ENCODE results near the gene PLAAT5. TPM values are rescaled to one million over a fixed set of nuclear protein-coding genes. Genes with fewer than 3 reads are reported as not detected.
"Not testable (repeated sequence)": the region's sequence is repeated elsewhere in the genome, so short reads cannot be mapped to it uniquely, and the experiment has no call there.

PLAAT5 gene
- total RNA-seq, 2 experiments from 2014 or later, result 0.18 TPM; not detected in 1

GRCh38 chr11:63476618-63477017, 14.3 kb downstream of the PLAAT5 start:
- H3K4me3 Mint-ChIP-seq, result no peak overlapping the region
- H3K27me3 Mint-ChIP-seq, result no peaks in the 10 kb centered on the region
- H3K27ac Mint-ChIP-seq, result no peak overlapping the region
- no peaks in the 10 kb centered on the region for H3K4me1 Mint-ChIP-seq
- no peaks in the 10 kb centered on the region for H3K36me3 Mint-ChIP-seq
- no peak for DNase-seq
- peaks cover 12% of the 10 kb centered on the region for H3K9me3 Mint-ChIP-seq

- Mint-ChIP-seq H3K9me3 (peaks cover 22% of the 10 kb centered on the region), H3K4me1 (no peaks in the 10 kb centered on the region), H3K4me3 (no peak overlapping the region), H3K27ac (no peak overlapping the region), H3K36me3 (peaks cover 2% of the 10 kb centered on the region), H3K27me3 (no peaks in the 10 kb centered on the region)
- DNase-seq, result no peak
Observed at GRCh38 chr11:63472372-63472771, 18.6 kb downstream of the PLAAT5 start.

GRCh38 chr11:63470311-63470710, 20.7 kb downstream of the PLAAT5 start:
- no peak overlapping the region for H3K4me3 Mint-ChIP-seq
- H3K36me3 Mint-ChIP-seq, result peaks cover 2% of the 10 kb centered on the region
- H3K27me3 Mint-ChIP-seq, result peaks cover 3% of the 10 kb centered on the region
- peaks cover 14% of the 10 kb centered on the region for H3K9me3 Mint-ChIP-seq
- no peak for DNase-seq
- H3K27ac Mint-ChIP-seq, result no peak overlapping the region
- no peaks in the 10 kb centered on the region for H3K4me1 Mint-ChIP-seq

- Mint-ChIP-seq H3K9me3 (no peaks in the 10 kb centered on the region), H3K36me3 (no peaks in the 10 kb centered on the region), H3K4me1 (no peaks in the 10 kb centered on the region), H3K27ac (no peak overlapping the region), H3K4me3 (no peak overlapping the region), H3K27me3 (peaks cover 6% of the 10 kb centered on the region)
- no peak for DNase-seq
Observed at GRCh38 chr11:63462137-63462536, 28.8 kb downstream of the PLAAT5 start.

- Mint-ChIP-seq H3K27ac (no peak overlapping the region), H3K9me3 (no peaks in the 10 kb centered on the region), H3K4me1 (no peaks in the 10 kb centered on the region), H3K4me3 (no peak overlapping the region), H3K36me3 (no peaks in the 10 kb centered on the region), H3K27me3 (peaks cover 3% of the 10 kb centered on the region)
- DNase-seq, result no peak
Observed at GRCh38 chr11:63459586-63459985, 31.4 kb downstream of the PLAAT5 start.

GRCh38 chr11:63448646-63449045, 42.3 kb downstream of the PLAAT5 start:
- Mint-ChIP-seq H3K27me3 (peaks cover 3% of the 10 kb centered on the region), H3K9me3 (no peaks in the 10 kb centered on the region), H3K4me3 (no peak overlapping the region), H3K36me3 (no peaks in the 10 kb centered on the region), H3K4me1 (peaks cover 7% of the 10 kb centered on the region), H3K27ac (no peak overlapping the region)
- no peak for DNase-seq

- Mint-ChIP-seq H3K9me3 (peaks cover 4% of the 10 kb centered on the region), H3K27me3 (peaks cover 3% of the 10 kb centered on the region), H3K4me3 (no peak overlapping the region), H3K4me1 (peaks cover 7% of the 10 kb centered on the region), H3K27ac (no peak overlapping the region), H3K36me3 (no peaks in the 10 kb centered on the region)
- DNase-seq, result peak; percentile 1
Observed at GRCh38 chr11:63445720-63446119, 45.2 kb downstream of the PLAAT5 start.

GRCh38 chr11:63445118-63445517, 45.8 kb downstream of the PLAAT5 start:
- Mint-ChIP-seq H3K4me3 (no peak overlapping the region), H3K36me3 (no peaks in the 10 kb centered on the region), H3K27me3 (peaks cover 3% of the 10 kb centered on the region), H3K4me1 (peaks cover 7% of the 10 kb centered on the region), H3K27ac (no peak overlapping the region), H3K9me3 (peaks cover 4% of the 10 kb centered on the region)
- no peak for DNase-seq

- Mint-ChIP-seq H3K9me3 (peaks cover 4% of the 10 kb centered on the region), H3K4me1 (peaks cover 7% of the 10 kb centered on the region), H3K36me3 (no peaks in the 10 kb centered on the region), H3K4me3 (no peak overlapping the region), H3K27me3 (no peaks in the 10 kb centered on the region), H3K27ac (no peak overlapping the region)
- no peak for DNase-seq
Observed at GRCh38 chr11:63444160-63444559, 46.8 kb downstream of the PLAAT5 start.

- Mint-ChIP-seq H3K9me3 (peaks cover 4% of the 10 kb centered on the region), H3K4me3 (no peak overlapping the region), H3K36me3 (no peaks in the 10 kb centered on the region), H3K4me1 (peaks cover 7% of the 10 kb centered on the region), H3K27me3 (no peaks in the 10 kb centered on the region), H3K27ac (no peak overlapping the region)
- no peak for DNase-seq
Observed at GRCh38 chr11:63443714-63444113, 47.3 kb downstream of the PLAAT5 start.

- not testable (repeated sequence) for H3K4me1 Mint-ChIP-seq
- H3K27me3 Mint-ChIP-seq, result peaks cover 21% of the 10 kb centered on the region
Observed at GRCh38 chr11:63435831-63436230, 55.1 kb downstream of the PLAAT5 start.

GRCh38 chr11:63435351-63435750, 55.6 kb downstream of the PLAAT5 start:
- H3K27me3 Mint-ChIP-seq, result peaks cover 24% of the 10 kb centered on the region
- not testable (repeated sequence) for H3K36me3 Mint-ChIP-seq, H3K4me1 Mint-ChIP-seq, H3K9me3 Mint-ChIP-seq, H3K27ac Mint-ChIP-seq, H3K4me3 Mint-ChIP-seq, DNase-seq

More at GRCh38 chr11:63435831-63436230, 55.1 kb downstream of the PLAAT5 start:
- not testable (repeated sequence) for H3K9me3 Mint-ChIP-seq, H3K4me3 Mint-ChIP-seq, H3K27ac Mint-ChIP-seq, H3K36me3 Mint-ChIP-seq, DNase-seq

- not testable (repeated sequence) for H3K4me3 Mint-ChIP-seq, H3K36me3 Mint-ChIP-seq, H3K4me1 Mint-ChIP-seq, H3K9me3 Mint-ChIP-seq, DNase-seq, H3K27ac Mint-ChIP-seq
- peaks cover 36% of the 10 kb centered on the region for H3K27me3 Mint-ChIP-seq
Observed at GRCh38 chr11:63430731-63431130, 60.2 kb downstream of the PLAAT5 start.

- H3K4me1 Mint-ChIP-seq, result no peaks in the 10 kb centered on the region
- H3K9me3 Mint-ChIP-seq, result peaks cover 5% of the 10 kb centered on the region
- H3K27ac Mint-ChIP-seq, result no peak overlapping the region
- peaks cover 3% of the 10 kb centered on the region for H3K36me3 Mint-ChIP-seq
- no peak for DNase-seq
- no peak overlapping the region for H3K4me3 Mint-ChIP-seq
- H3K27me3 Mint-ChIP-seq, result peaks cover 19% of the 10 kb centered on the region
Observed at GRCh38 chr11:63427971-63428508, 62.9 kb downstream of the PLAAT5 start.

- H3K27ac Mint-ChIP-seq, result no peak overlapping the region
- H3K36me3 Mint-ChIP-seq, result peaks cover 8% of the 10 kb centered on the region
- H3K27me3 Mint-ChIP-seq, result no peaks in the 10 kb centered on the region
- DNase-seq, result no peak
- peaks cover 11% of the 10 kb centered on the region for H3K9me3 Mint-ChIP-seq
- peaks cover 9% of the 10 kb centered on the region for H3K4me1 Mint-ChIP-seq
- no peak overlapping the region for H3K4me3 Mint-ChIP-seq
Observed at GRCh38 chr11:63417174-63417852, 73.7 kb downstream of the PLAAT5 start.
